Spleen (tissue), 7 donors: ENCODE data around the gene SIPA1L3.

Source experiments
- POLR2A ChIP-seq, 3 donors: fragments of 450-650 bp; IDR thresholded peaks; one replicate each; pipeline ENCODE4 v1.5.1; 2017; ENCODE audit warnings: antibody characterized with exemption in 3 of 3, mild to moderate bottlenecking in 1 of 3
- POLR2AphosphoS5 ChIP-seq, 3 donors: sonication (generic); formaldehyde crosslinking; IDR thresholded peaks; one replicate each; pipeline ENCODE4 v1.5.1; 2017; ENCODE audit warnings: antibody characterized with exemption in 3 of 3
- TF ChIP-seq, protein P1 (sequence below), 11 experiments: fragments of 200-600 bp in 7 of 11; fragments of 450-650 bp in 4 of 11; sonication (generic) in 4 of 11; IDR thresholded peaks in 8 of 11; conservative IDR thresholded peaks in 3 of 11; 1 replicate in 7 of 11; 2 replicates in 4 of 11; pipeline versions ENCODE4 v1.4.0 to v1.8.0; 2016 to 2021; ENCODE audit warnings: antibody characterized with exemption in 11 of 11, inconsistent platforms in 4 of 11, mild to moderate bottlenecking in 1 of 11
- donor health status: DM: no; HTN: no; CAD: no; lungs with moderate emphysema.
- donor health status: DM: no; HTN: no; CAD: no.
- donor health status: DM: no; HTN: no; CAD: no.

DNA sequence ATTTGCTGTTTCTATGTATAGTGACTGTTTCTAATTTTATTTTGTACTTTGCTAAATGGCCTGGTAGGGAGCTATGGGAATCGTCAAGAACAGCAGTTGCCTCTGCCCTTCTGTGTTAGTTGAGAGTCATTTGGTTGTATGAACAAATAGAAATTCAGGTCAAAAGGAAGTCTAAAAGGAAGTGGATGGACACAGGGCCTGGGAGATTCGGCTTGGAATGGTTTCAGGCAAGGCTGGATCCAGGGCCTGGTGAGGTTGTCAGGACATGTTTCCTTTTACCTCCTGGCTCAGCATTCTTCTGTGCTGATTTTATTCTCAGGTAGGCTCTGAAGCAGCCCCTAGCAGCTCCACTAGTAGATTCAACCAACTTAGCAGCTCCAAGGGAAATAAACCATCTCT is 118.9 kb downstream of the SIPA1L3 start:
- TF ChIP-seq, protein P1, sequence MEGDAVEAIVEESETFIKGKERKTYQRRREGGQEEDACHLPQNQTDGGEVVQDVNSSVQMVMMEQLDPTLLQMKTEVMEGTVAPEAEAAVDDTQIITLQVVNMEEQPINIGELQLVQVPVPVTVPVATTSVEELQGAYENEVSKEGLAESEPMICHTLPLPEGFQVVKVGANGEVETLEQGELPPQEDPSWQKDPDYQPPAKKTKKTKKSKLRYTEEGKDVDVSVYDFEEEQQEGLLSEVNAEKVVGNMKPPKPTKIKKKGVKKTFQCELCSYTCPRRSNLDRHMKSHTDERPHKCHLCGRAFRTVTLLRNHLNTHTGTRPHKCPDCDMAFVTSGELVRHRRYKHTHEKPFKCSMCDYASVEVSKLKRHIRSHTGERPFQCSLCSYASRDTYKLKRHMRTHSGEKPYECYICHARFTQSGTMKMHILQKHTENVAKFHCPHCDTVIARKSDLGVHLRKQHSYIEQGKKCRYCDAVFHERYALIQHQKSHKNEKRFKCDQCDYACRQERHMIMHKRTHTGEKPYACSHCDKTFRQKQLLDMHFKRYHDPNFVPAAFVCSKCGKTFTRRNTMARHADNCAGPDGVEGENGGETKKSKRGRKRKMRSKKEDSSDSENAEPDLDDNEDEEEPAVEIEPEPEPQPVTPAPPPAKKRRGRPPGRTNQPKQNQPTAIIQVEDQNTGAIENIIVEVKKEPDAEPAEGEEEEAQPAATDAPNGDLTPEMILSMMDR (IDR thresholded peaks at IDR 0.05 in 8 of 11, conservative IDR thresholded peaks at IDR 0.05 in 3 of 11), result no peak
- TF ChIP-seq POLR2A (IDR thresholded peaks at IDR 0.05) (no peak), POLR2AphosphoS5 (IDR thresholded peaks at IDR 0.05) (no peak)
